Renal pelvis (tissue), 4 donors: ENCODE data around the gene EYS. TPM values are rescaled to one million over a fixed set of nuclear protein-coding genes. Genes with fewer than 3 reads are reported as not detected.
"Not testable (repeated sequence)": the region's sequence is repeated elsewhere in the genome, so short reads cannot be mapped to it uniquely, and the experiment has no call there.

Source experiments
- DNase-seq: peaks from one replicate; pipeline ENCODE4 v3.0.0-alpha.2; 2013
- polyA plus RNA-seq, 3 donors: library from polyadenylated mRNA; unstranded; fragments of 120-200 nt; gene quantifications; one replicate each; pipeline ENCODE4 v1.2.1, GENCODE V29; 2013; ENCODE audit not compliant: insufficient read length in 3 of 3

The EYS gene
- polyA plus RNA-seq, 3 donors: 0.50 to 1.2 (median 0.82) TPM

DNA sequence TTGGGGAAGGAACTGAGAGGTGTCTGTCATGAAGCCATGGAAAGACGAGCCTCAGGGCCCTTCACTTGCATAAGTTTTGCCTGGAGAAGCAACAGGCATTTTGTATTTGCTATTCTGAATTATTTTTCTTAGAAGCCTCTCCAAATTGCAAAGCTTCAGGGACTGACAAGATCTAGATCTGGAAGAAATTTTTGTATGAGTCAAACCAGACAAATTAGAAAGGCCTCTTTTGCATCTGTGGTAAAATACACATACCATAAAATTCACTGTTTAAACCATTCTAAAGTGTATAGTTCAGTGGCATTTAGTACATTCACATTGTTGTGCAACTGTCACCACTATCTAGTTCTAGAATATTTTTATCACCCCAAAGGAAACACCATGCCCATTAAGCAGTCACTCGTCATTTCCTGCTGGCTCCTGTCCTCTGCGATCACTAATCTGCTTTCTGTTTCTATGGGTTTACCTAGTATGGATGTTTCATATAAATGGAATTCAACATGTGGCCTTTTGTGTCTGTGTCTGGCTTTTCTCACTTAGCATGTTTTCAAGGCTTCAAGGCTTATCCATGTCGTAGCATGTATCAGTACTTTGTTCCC is 1802.3 kb downstream of the EYS start:
- DNase-seq: no peak

DNA sequence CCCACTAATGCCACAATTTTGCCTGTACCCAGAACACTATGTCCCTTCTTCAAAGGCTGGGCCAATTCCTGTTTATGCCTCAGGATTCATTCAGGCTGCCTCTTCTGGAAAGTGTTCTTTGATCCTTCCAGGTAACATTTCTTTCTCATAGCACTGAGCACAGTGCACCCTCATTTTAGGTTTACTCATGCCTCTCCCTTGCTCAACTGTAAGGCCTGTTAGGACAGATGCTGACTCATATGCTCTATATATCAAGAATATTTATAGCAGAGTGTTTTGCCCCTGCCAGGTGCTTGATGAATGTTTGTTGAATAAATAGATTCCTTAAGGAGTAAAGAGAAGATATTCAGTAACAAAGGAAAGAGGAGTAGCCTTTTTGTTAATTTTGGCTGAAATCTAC is 1807.5 kb downstream of the EYS start:
- DNase-seq: no peak

DNA sequence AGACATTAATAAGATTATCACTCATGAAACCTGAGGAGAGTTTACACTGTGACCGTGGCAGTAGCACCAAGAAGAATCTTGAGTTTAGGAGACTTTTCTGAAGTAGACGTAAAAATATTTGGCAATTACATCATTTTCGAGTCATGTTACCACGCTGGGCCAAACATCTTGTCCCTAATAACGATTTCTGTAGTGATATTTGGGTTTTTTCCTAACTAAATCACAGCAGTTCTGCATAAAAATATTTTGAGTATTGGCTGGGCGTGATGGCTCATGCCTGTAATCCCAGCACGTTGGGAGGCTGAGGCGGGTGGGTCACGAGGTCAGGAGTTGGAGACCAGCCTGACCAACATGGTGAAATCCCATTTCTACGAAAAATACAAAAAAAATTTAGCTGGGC is 1809.1 kb downstream of the EYS start:
- DNase-seq: no peak

DNA sequence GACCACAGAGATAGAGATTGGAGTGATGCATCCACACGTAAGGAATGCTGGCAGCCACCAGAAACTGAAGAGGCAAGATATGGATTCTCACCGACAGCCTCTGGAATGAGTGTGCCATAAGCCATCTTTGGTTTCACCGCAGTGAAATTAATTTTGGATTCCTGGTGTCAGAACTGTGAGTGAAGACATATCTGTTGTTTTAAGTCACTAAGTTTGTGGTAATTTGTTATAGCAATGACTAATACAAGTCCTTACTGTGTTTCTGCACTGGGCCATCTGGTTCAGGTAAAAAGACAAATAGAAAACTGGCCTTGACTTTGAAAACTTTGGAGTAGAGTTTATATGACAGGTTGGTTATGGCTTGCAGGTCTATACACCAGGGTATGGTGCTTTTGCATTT is 1809.6 kb downstream of the EYS start:
- DNase-seq: no peak

DNA sequence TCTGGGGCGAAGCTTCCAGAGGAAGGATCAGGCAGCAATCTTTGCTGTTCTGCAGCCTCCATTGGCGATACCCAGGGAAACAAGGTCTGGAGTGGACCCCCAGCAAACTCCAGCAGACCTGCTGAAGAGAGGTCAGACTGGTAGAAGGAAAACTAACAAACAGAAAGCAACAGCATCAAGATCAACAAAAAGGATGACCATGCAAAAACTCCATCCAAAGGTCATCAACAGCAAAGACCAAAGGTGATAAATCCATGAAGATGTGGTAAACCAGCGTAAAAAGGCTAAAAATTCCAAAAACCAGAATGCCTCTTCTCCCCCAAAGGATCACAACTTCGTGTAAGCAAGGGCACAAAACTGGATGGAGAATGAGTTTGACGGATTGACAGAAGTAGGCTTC is 1818.6 kb downstream of the EYS start:
- no peak for DNase-seq

DNA sequence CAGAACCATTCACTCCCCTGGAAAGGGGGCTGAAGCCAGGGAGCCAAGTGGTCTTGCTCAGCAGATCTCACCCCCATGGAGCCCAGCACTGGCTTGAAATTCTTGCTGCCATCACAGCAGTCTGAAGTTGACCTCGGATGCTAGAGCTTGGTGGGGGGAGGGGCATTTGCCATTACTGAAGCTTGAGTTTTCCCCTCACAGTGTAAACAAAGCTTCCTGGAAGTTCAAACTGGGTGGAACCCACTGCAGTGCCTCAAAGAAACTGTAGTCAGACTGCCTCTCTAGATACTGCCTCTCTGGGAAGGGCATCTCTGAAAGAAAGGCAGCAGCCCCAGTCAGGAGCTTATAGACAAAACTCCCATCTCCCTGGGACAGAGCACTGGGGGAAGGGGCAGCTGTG is 1819.2 kb downstream of the EYS start:
- DNase-seq: not testable (repeated sequence)

DNA sequence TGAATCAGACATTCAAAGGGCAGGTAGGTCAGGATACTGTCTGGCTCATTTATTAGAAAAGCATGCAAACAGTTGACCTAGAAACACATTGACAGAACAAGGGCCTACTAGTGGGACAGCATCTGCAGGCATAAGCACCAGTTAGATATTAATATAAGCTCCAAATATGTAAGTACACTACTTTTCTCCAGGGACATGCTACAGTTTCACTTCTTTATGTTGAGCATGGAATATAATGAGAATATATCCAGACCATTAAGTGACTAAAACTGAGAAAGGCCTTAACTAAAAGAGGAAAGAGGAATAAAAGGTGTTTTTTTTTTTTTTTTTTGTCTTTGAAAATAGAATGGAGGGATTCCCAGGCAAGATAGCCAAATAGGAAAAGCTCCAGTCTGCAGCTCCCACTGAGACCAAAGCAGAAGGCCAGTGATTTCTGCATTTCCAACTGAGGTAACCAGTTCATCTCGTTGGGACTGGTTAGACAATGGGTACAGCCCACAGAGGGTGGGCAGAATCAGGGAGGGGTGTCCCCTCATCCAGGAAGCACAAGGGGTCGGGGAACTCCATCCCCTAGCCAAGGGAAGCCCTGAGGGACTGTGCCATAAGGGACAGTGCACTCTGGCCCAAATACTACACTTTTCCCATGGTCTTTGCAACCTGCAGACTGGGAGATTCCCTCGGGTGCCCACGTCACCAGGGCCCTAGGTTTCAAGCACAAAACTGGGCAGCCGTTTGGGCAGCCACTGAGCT is 1819.8 kb downstream of the EYS start:
- DNase-seq: no peak

DNA sequence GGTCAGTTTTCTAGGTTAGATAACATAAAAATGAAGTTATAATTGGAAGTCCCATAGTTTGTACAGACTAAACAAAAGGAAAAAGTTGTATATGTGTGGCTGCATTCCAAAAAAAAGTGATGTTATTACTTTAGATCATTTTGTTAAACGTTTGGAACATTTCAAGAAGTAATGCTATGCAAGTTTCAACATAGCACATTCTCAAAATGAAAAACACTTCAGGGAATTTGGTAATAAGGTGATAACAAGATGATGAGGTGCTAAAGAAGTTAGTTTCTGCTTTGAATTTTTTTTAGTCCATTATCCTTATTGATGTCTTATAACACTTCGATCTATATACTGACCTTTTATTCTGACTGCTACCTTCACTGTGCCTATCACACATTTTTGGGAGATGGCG is 1820.7 kb downstream of the EYS start:
- no peak for DNase-seq

DNA sequence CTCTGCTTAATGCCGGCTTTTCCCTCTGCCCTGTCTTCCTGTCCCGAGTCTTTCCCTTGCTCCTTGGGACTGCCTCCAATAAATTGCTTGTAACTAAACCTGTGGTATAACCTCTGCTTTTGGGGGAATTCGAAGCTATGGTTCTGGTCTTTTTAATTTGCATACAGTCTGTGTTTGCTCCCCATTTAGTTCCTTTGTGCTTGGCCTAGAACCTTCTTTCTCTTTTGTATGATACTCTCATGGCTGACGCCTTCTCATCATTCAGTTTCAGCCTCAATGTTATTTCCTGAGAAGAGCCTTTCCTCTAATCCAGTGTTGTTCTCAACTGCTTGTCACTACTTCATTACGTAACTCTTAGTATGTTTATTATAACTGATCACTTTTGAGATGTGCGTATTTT is 1823.4 kb downstream of the EYS start:
- DNase-seq: no peak

DNA sequence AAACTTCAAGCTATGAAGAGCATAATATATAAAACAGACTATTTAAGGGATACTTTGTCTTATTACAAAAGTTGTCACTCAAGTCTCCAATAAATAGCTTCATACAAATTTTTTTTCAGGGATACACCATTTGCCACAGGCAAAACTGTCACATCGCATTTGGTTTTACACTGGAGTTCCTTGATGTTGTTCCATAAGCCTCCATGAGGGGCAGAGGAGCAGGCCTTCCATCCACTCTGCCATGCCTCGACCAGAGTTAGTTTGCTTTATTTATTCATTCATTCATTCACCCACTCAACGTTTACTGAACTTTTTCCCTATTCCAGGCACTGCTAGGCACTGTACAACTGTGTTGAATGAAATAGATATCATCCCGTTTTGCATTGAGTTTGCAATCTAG is 1824.8 kb downstream of the EYS start:
- DNase-seq: no peak

DNA sequence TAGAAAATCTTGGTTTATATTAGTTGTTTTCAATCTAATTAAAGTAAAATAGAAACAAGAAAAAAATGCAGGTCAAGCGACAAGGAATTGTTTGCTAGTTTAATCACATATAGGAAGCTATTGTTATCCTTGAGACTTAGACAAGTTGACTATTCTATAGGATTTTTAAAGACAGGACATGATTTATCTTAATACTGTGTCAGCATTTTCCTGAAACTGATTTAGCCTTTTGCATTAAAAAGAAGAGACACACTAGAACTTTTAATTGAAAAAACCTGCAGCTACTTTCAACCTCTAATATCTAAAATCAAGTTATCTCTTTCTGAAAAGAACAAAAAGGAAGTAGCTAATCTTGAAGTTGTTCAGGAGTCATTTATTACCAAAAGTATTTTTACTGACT is 1825.2 kb downstream of the EYS start:
- DNase-seq: no peak

DNA sequence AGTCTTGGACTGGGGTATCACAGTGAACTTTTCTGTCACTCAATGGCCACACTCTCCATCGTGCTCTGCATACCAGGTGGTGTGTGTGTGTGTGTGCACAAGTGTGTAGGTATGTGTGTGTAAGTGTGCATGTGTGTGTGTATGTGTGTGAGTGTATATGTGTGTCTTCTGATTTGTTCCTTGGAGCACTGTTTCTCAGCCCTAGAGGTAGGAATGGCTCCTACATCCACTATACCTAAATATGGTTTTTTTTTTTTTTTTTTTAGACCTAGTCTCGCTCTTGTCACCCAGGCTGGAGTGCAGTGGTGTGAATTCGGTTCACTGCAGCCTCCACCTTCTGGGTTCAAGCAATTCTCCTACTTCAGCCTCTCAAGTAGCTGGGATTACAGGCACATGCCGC is 1834.8 kb downstream of the EYS start:
- DNase-seq: no peak

DNA sequence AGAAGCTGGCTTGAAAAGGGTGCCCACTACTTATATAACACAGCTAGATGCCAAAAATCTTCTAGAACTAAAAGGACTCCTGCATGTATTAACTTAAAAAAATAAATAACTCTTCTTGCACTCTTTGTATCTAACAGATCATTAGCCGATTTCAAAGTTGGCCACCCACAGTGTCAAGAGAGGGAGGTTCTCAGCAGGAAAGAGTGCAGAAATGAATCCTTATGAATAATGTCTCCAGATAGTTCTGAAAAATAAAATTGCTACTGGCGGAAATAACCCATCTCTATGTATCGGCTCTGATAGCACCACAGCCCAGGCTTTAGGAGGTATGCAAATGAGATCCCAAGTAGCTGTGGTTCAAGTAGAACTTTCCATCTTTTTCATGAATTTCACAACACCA is 1838.7 kb downstream of the EYS start:
- DNase-seq: no peak

DNA sequence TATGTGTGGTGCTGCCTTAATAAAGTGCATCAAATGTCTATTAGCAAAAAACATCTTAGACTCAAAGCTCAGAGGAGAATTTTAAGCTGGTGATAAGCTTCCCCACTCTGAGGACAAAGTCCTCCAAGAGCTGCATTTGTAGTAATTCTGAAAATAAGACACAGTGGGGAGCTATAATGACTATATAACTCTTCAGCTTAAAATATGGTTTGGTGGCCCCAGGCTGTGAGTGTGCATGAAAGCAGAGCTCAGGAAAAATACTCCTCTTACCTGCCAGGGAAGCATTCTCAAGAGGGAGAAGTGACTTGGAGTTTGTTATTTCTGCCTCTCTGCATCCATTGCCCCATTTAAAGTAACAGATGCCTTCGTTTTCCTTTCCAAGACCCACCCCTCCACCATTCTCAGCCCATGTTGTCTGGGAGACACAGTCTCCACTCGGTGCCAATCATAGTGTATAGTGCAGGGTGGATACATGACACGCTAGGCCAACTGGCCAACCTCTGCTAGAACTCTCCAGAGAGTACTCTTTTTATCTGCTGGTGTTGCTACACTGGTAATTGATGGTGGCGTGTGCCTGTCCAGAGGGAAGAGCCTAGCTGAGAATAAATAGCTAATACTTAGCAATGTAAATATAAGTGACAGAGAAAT is 1842.2 kb downstream of the EYS start:
- DNase-seq: no peak

DNA sequence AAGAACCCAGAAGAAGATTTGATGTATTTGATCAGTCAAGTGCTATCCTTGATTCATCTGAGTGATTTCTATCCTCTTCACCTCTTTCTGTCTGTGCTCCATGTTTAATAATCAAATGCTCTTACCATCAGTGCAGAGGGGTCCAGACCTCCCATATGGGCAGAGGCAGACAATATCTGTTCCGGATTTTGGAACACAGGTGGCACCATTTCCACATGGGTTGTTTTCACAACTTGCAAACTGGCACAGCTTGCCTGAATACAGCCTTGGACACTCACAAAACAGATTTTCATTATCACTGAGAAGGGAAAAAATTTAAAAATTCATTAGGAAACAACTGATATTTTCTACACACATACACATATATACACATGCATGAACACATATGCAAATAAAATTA is 1843.0 kb downstream of the EYS start:
- DNase-seq: no peak

DNA sequence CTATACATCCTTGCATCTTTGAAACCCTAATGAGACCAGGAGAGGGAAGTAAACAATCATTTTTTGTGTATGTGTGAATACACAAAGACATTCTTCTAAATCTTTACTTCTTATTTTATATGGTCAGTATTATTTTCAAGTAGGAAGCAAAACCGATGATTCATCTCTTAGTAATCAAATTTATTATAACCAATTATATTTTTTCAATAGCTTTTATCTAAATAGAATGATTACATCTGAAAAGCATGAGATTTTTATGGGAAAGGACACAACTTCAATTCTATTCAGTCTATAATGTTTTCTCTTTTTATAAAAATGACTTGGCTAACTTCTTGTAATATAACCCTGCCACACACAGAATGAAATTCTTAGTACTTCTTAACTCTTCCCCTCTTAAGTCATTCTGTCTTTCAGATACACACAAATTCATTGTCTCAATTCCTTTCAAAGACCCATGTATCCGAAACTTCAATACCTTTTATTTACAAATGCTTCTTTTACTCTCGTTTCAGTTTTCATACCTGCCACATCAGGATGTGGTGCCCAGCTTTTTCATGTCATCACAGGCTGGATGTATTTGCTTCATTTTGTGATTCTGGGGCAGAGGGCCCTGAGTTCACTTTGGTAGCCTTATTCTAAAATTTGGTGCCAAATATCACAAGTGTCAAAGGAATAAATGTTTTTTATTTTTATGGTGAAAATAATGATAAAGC is 1844.4 kb downstream of the EYS start:
- no peak for DNase-seq

DNA sequence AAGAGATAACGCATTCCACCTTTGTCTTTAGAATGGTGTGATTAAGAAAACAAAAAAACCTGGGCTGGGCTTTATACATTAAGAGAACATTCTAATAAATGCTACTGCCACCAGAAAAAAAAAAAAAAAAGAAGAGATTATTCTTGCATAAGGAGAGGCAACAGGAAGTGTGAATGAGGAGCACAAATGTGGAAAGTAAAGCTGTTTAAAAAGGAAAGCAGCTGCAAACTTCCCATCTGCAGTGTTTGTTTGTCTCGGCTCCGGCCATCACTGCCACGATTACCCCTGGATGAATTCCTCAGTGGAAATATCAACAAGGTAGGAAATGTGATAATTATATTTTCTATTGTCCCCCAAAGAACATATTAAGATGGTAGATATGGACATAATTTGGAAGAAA is 1847.5 kb downstream of the EYS start:
- DNase-seq: no peak

DNA sequence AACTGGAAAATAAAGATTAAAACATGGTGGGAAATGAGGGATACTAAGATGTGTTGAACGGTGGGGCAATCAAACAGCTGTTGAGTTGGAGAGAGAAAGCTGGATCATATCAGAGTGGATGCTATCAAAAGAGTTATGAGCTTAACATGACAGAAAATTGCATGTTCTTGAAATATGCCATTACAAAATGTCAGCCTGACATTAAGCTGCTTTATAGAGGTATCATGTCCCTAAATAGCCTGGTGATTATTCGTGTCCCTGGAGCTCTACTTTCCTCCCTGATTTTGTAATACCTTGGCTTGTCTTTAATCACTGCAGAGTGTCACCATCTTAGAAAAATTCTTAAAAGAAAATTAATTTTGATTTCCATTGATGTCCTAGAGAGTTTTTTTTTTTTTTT is 1848.3 kb downstream of the EYS start:
- DNase-seq: no peak

DNA sequence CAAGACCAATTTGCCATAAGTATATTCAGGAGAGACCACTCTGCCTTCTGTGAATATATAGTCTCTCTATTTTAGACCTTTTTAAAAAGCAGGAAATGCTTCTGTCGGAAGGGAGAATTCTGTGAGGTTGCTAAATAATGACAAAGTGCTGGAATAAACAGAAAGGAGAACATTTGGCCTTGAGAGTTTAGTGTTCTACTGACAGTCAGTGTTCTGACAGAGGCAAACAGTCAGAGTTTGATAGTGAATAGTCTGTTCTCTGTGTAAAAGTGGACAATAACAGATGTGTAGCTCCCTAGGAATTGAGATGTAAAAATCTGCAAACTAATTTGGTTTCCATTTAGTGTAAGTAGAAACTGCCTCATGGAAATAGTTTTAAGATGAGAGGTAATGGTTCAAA is 1850.8 kb downstream of the EYS start:
- DNase-seq: no peak

DNA sequence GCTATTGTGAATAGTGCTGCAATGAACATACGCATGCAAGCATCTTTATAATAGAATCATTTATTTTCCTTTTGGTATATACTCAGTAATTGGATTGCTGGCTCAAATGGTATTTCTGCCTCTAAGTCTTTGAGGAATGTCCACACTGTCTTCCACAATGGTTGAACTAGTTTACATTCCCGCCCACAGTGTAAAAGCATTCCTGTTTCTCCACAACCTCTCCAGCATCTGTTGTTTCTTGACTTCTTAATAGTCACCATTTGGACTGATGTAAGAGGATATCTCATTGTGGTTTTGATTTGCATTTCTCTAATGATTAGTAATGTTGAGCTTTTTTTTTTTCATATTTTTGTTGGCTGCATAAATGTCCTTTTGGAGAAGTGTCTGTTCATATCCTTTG is 1862.7 kb downstream of the EYS start:
- DNase-seq: no peak

DNA sequence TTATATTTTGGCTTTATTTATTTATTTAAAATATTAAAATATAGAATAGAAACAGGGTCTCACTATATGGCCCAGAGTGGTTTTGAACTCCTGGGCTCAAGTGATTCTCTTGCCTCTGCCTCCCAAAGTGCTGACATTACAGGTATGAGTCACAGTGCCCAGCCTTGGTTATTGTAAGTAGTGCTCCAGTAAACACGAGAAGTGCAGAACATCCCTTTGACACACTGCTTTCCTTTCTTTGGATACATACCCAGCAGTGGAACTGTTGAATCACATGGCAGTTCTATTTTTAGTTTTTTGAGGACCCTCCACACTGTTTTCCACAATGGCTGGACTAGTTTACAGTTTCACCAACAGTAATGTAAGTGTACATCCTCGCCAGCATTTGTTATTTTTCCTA is 1867.5 kb downstream of the EYS start:
- DNase-seq: no peak

DNA sequence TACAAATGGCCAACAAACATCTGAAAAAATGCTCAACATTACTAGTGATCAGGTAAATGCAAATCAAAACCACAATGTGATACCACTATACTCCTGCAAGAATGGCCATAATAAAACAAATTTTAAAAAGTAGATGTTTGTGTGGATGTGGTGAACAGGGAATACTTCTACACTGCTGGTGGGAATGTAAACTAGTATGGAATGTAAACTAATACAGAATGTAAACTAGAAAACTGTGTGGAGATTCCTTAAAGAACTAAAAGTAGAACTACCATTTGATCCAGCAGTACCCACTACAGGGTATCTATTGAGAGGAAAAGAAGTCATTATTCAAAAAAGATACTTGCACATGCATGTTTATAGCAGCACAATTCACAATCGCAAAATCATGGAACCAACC is 1878.3 kb downstream of the EYS start:
- DNase-seq: not testable (repeated sequence)

DNA sequence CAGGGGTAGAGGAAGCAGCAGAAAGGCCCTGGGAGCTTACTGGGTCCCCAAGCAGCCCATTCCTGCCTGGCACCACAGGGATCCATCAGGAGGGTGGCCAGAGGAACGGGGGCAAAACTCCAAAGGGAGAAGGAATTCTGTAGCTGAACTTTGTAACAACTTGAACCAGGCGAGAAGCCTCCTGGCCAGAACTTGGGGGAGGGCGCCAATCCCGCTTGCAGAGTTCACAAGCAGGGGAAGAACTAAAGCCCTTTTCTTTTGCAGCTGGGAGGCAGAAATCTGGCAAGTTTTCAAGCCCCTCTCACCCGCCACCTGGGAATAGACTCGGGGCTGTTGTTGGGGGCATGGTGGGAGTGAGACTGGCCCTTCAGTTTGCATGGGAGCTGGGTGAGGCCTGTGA is 1882.3 kb downstream of the EYS start:
- DNase-seq: no peak
